ENCODE results near the gene MRPS22. TPM values are rescaled to one million over a fixed set of nuclear protein-coding genes. Genes with fewer than 3 reads are reported as not detected.

The MRPS22 gene
- 43.4 to 48.9 TPM (median 45.7 TPM) in 5 replicates for total RNA-seq (2022; extraction: Qiagen RNA extraction; ENCODE audit: low read depth)

GRCh38 chr3:139343895-139344856 is at the start of gene MRPS22:
Gene MRPS22, plus strand, starts transcription at chr3:139344020. Its CDS starts 7 bp downstream, at chr3:139344027.

GRCh38 chr3:139389552-139390368 is 45.9 kb downstream of the MRPS22 start, which contains the start of gene COPB2:
Gene COPB2, minus strand, starts transcription at chr3:139389647. Its CDS starts 97 bp downstream, at chr3:139389550.

Other genes with a start within 250 kb of the MRPS22 start
- 67.5 to 78.7 TPM (median 75.9 TPM) in 5 replicates for gene COPB2, start 45.6 kb downstream of the MRPS22 start, total RNA-seq (2022; extraction: Qiagen RNA extraction; ENCODE audit: low read depth)
- not detected in 5 replicates for gene RBP2, start 132.5 kb downstream of the MRPS22 start, total RNA-seq (2022; extraction: Qiagen RNA extraction; ENCODE audit: low read depth)
- gene RBP1, start 195.7 kb downstream of the MRPS22 start, total RNA-seq (2022; extraction: Qiagen RNA extraction; ENCODE audit: low read depth) = 4.2 to 6.2 TPM (median 5.6 TPM) in 5 replicates